Mucosa of rectum (tissue), 2 donors: ENCODE results near the gene TNNT3.
"Not testable (repeated sequence)": the region's sequence is repeated elsewhere in the genome, so short reads cannot be mapped to it uniquely, and the experiment has no call there.

Experiments
- H3K27ac ChIP-seq, 2 donors: one replicate each; pipeline ENCODE4 v1.7.0; 2013; ENCODE audit warnings: inconsistent platforms in 2 of 2, low read depth in 2 of 2, low read length in 2 of 2
- H3K27me3 ChIP-seq, 2 donors: one replicate each; pipeline ENCODE4 v1.7.0; 2013; ENCODE audit warnings: low read length in 2 of 2; ENCODE audit not compliant: control insufficient read depth in 2 of 2, insufficient read depth in 2 of 2
- H3K36me3 ChIP-seq, 2 donors: one replicate each; pipeline ENCODE4 v1.7.0; 2013; ENCODE audit warnings: low read length in 2 of 2; ENCODE audit not compliant: control insufficient read depth in 2 of 2, insufficient read depth in 2 of 2
- H3K4me1 ChIP-seq, 2 donors: one replicate each; pipeline ENCODE4 v1.7.0; 2013; ENCODE audit warnings: low read length in 2 of 2, mild to moderate bottlenecking in 1 of 2; ENCODE audit not compliant: control insufficient read depth in 2 of 2, insufficient read depth in 2 of 2
- H3K4me3 ChIP-seq, 2 donors: one replicate each; pipeline ENCODE4 v1.7.0; 2013; ENCODE audit warnings: low read length in 2 of 2
- H3K9ac ChIP-seq, 2 donors: one replicate each; pipeline ENCODE4 v1.7.0; 2013; ENCODE audit warnings: low read length in 2 of 2, low read depth in 1 of 2, mild to moderate bottlenecking in 1 of 2
- H3K9me3 ChIP-seq, 2 donors: one replicate each; pipeline ENCODE4 v1.7.0; 2013; ENCODE audit warnings: low read length in 2 of 2; ENCODE audit not compliant: control insufficient read depth in 2 of 2
- donor health status: healthy.
- donor health status: Normal muscosa, but diverticular disease.

The TNNT3 gene

DNA sequence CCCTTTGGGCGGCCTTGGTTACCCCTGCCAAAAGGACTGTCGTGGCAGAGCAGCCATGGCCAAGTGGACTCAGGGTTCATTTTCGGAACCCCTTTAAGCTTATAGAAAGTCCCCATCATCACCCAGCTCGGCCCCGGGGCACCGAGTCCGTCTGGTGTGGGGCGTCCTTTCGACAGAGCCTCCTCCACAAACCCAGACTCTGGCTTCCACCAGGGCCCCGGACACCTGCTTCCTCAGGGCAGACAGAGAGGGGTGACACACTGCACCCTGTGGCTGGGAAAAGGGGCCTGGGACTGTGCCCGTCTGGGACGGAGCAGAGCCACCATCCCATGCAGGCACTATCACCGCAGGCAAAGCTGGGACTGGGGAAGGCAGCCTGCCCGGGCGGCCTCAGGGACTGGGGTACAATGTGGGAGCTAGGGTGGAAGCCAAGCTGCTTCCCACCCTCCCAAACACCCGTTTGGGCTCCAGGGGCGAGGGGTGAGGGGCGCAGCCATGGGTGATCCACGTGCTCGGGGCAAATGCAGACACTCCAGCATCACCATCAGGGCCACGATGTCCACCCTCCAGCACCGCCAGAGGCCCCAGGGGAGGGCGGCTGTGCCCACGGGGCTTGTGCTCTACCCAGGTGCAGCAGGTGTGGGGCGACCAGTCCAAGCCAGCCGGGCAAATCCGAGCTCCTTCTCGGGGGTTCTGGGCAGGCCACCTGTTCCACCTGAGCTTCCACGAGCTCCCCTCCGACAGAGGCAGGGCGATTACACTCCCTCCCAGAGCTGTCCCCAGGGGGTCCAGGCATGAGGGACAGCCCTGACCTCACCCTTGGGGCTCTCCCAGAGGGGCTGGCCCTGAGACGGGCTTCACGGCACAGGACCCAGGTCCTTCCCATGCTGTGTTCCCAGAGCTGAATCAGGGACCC lies 15.9 kb downstream of the TNNT3 start:
- Histone ChIP-seq H3K27ac (no peak overlapping the region), H3K9me3 (no peaks in the 10 kb centered on the region), H3K27me3 (no peaks in the 10 kb centered on the region), H3K36me3 (no peaks in the 10 kb centered on the region), H3K4me3 (no peak overlapping the region), H3K9ac (no peak overlapping the region), H3K4me1 (no peaks in the 10 kb centered on the region)

DNA sequence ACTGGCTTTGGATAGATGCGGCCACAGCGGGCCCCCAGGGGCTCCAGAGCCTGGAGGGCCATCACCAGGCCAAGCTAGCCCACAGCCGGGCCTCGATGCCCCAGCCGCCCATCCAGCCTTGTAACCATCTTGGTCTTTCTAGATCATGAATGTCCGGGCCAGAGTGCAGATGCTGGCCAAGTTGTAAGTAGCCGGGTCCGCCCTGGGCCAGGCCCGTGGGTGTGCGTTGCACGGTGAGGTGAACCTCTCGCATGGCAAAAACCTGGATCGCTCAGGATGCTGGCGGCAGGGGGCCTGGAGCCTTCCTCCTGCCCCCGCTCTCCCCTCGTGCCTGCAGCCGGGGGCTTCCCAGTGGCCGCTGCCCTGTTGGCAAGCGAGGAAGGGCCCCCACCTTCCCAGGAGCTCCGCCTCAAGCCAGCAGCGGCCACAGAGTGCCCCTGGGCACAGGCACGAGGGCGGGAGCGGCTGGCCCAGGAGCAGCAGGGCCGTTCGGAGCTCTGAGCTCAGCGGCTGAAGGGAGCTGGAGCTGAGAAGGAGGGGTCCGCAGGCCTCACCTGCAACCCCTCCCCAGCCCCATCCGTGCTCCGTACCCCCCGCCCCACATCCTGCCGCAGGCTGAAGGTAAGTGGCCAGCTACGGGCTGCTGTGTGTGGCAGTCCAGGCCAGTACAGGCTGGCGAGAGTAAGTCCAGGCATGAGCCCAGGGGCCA lies 16.7 kb downstream of the TNNT3 start:
- H3K9me3 ChIP-seq: no peaks in the 10 kb centered on the region
- H3K27ac ChIP-seq: no peak overlapping the region
- H3K4me3 ChIP-seq: no peak overlapping the region
- no peak overlapping the region for H3K9ac ChIP-seq
- no peaks in the 10 kb centered on the region for H3K4me1 ChIP-seq
- no peaks in the 10 kb centered on the region for H3K36me3 ChIP-seq
- no peaks in the 10 kb centered on the region for H3K27me3 ChIP-seq

DNA sequence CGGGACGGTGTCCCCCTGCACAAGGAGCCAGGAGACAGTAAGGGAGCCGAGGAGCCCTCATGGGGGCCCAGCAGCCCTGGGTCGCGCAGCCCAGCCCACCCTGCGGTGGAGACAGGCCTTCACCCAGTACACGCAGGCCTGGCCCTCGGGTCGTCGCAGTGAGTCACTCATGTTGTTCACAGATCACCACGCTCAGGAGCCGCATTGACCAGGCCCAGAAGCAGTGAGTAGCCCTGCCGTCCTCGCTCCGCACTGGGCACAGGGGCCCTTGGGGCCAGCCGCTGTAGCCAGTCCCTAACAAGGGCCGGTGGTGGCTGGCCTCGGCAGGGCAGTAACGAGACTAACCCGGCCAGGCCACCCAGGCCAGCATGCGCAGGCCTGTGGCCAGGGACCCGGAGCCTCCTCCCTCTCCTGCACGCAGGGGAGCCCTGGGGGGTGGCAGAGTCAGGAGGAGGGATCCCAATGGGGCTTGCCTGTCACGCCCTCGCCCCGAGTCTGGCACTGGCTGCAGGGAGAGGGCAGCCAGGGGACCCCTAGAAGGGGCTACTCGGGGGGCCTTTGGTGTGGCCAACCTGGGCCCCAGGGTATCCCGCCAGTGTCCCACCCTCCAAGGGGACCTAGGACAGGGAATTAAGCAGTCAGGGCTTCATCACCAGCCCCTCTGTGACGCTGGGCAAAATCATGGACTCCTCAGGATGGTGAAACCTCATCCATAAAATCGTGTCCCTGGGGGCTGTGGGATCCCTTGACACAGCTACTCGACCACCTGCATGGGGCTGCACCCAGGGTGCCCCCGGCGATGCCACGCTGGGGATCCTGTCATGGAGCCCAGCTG lies 17.5 kb downstream of the TNNT3 start:
- Histone ChIP-seq H3K27ac (no peak overlapping the region), H3K27me3 (no peaks in the 10 kb centered on the region), H3K9me3 (no peaks in the 10 kb centered on the region), H3K4me1 (no peaks in the 10 kb centered on the region), H3K36me3 (no peaks in the 10 kb centered on the region), H3K4me3 (no peak overlapping the region), H3K9ac (no peak overlapping the region)

DNA sequence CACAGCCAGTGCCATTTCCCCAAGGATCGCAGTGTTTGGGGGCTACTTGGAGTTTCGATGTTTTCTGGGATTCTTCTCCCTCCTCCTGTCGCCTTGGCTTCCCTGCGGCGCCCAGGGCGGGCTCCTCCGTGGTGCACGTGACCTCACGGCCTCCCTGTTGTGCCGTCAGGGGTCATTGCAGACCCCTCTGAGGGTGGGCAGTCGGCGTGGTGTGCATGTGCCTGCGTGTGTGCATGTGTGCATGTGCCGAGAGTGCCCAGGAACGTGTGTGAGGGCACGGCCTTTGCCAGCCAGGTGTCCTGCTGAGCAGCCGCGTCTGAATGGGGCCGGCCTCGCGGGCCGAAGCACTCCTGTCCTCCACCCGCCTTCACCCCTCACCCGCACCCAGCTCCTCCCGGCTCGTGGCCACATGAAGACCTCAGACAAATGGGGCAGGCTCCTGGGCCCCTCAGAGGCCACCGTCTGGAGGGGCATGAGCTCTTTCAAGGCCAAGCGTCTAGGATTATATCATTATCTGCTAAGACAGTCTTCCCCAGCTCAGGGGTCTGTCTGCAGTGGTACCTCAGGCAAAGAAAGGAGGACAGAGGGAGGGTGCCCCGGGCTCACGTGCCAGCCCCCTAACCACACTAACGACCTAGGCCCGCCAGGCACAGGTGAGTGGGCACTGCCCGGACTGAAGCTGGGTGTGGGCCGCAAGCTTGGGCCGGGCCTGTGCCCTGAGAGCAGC lies 18.3 kb downstream of the TNNT3 start:
- H3K4me3 ChIP-seq: no peak overlapping the region
- no peak overlapping the region for H3K9ac ChIP-seq
- no peaks in the 10 kb centered on the region for H3K36me3 ChIP-seq
- H3K27ac ChIP-seq: no peak overlapping the region
- no peaks in the 10 kb centered on the region for H3K4me1 ChIP-seq
- no peaks in the 10 kb centered on the region for H3K27me3 ChIP-seq
- no peaks in the 10 kb centered on the region for H3K9me3 ChIP-seq

DNA sequence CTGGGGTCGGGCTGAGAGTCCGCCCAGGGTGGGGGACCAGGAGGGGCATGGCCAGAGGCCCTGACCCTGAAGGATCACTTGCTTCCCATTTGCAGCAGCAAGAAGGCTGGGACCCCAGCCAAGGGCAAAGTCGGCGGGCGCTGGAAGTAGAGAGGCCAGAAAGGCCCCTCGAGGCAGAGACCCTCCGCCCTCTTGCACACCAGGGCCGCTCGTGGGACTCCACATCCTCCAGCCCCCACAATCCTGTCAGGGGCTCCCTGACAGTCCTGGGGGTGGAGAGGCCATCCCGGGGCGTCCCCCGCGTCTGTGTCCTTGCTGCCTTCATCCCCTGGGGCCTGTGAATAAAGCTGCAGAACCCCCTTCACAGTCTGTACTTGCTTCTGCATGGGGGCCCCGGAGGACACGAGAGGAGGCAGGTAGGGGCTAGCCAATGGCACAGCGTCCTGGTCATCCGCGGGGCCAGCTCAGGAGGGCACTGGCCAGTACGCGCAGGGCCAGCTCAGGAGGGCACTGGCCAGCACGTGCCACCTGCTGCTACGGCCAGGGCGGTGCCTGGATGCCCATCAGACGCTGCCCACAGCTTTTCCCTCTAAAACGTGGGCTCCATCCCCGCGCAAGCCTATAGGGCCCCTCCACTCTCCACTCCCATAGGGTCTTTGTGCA lies 19.0 kb downstream of the TNNT3 start:
- no peak overlapping the region for H3K9ac ChIP-seq
- no peaks in the 10 kb centered on the region for H3K9me3 ChIP-seq
- no peak overlapping the region for H3K27ac ChIP-seq
- no peaks in the 10 kb centered on the region for H3K4me1 ChIP-seq
- H3K27me3 ChIP-seq: no peaks in the 10 kb centered on the region
- H3K36me3 ChIP-seq: no peaks in the 10 kb centered on the region
- no peak overlapping the region for H3K4me3 ChIP-seq

DNA sequence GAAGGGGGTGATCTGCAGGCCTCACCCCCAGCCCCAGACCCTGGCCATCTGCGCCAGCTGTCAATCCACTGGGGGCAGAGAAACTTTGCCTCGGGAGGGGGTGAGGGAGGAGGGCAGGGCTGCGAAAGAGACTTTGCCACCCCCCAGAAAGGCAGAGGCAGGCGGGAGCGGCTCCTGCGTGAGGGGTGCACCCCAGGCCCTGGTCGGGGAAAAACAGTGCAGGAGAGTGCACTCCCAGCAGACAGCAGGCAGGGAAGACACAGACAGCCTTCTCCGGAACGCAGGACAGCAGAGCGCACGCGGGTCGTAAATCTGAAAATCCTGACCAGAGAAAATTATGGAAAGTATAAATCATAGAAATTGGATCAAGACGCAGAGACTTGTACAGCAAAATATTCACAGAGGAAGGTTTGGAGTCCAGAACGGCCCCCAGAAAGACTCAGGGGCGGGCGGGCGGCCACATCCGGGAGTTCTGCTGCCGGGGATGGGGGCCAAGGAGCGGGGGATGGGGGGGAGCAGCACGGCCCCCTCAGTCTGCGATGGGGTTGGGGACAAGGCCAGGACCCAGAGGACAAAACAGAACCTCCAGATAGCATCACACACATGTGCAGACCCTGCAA lies 19.6 kb downstream of the TNNT3 start:
- Histone ChIP-seq H3K27ac (no peak overlapping the region), H3K27me3 (no peaks in the 10 kb centered on the region), H3K9me3 (no peaks in the 10 kb centered on the region), H3K36me3 (no peaks in the 10 kb centered on the region), H3K4me1 (no peaks in the 10 kb centered on the region), H3K9ac (no peak overlapping the region), H3K4me3 (no peak overlapping the region)

DNA sequence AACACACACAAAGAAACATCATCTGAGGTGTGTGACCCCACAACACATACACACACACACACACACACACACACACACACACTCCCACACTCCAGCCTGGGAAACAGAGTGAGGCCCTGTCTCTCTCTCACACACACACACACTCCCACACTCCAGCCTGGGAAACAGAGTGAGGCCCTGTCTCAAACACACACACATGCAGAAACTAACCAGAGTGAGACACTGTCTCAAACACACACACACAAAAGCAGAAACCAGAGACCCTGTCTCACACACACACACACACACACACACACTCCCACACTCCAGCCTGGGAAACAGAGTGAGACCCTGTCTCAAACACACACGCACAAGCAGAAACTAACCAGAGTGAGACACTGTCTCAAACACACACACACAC lies 20.3 kb downstream of the TNNT3 start:
- H3K4me1 ChIP-seq, H3K27me3 ChIP-seq, H3K36me3 ChIP-seq, H3K9me3 ChIP-seq, H3K27ac ChIP-seq, H3K4me3 ChIP-seq, H3K9ac ChIP-seq: not testable (repeated sequence)

DNA sequence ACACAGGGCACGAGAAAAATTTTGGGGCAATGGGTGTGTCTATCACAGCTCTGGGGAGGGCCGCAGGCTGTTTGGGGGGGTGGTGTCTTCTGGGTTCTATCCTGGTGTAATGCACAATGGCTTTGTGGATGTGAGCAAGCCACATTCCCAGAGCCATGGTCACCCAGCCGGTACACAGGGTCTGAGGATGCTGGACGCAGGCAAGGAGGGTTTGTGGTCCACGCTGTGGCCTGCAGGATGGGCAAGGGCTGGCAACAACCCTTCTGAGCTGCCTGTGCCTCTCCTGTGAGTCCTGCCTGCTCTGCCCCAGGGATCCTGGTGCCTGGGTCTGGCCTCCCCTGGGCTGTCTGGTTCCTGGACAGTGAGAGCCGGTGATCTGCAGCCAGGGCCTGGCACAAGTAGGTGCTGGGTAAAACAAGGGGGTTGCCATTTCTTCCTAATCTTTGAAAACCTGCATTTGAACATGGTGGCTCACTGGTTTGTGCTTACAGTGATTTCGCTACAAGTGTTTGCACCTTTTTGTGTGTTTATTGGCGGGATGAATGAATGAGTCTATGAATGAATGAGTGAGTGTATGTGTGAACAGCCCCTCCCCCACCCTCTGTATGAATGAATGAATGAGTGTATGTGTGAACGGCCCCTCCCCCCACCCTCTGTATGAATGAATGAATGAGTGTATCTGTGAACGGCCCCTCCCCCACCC lies 23.2 kb downstream of the TNNT3 start:
- no peak overlapping the region for H3K9ac ChIP-seq
- no peak overlapping the region for H3K27ac ChIP-seq
- no peaks in the 10 kb centered on the region for H3K9me3 ChIP-seq
- H3K4me1 ChIP-seq: no peaks in the 10 kb centered on the region
- no peaks in the 10 kb centered on the region for H3K36me3 ChIP-seq
- no peaks in the 10 kb centered on the region for H3K27me3 ChIP-seq
- no peak overlapping the region for H3K4me3 ChIP-seq

DNA sequence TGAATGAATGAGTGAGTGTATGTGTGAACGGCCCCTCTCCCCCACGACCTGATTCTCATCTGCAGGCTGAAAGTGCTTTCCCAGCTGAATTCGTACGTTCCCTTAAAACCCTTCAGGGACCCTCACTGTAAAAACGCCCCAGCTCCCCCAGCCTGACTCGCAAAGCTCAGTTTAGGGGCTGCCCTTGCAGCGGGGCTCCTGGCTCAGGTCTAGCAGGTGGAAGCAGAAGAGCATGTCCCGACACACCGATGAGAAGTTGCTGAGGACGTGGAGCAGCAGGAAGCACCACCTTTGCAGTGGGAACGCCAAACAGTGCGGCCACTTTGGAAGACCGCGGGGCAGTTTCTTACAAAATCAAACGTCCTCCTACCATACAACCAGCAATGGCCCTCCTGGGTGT lies 24.1 kb downstream of the TNNT3 start:
- Histone ChIP-seq H3K9ac (no peak overlapping the region), H3K36me3 (no peaks in the 10 kb centered on the region), H3K4me3 (no peak overlapping the region), H3K27me3 (no peaks in the 10 kb centered on the region), H3K4me1 (no peaks in the 10 kb centered on the region), H3K9me3 (no peaks in the 10 kb centered on the region), H3K27ac (no peak overlapping the region)
